OCI-LY7 (cell line): ENCODE results near the gene DHPS. TPM values are rescaled to one million over a fixed set of nuclear protein-coding genes. Genes with fewer than 3 reads are reported as not detected.

Experiments
- BruUV-seq: library from RNA; stranded (reverse); fragments of 400-500 nt; replicated peaks from 2 replicates; lab custom pipeline; 2021; lab: Mats Ljungman, UMichigan
- CTCF ChIA-PET: fragments of 300-600 bp; sonication (Branson Sonifier 250); formaldehyde crosslinking; loops from one replicate; lab custom pipeline; 2022; ENCODE audit warnings: antibody characterized with exemption; ENCODE audit not compliant: unreplicated experiment; lab: Charles Lee
- POLR2A ChIA-PET: fragments of 300-600 bp; sonication (Branson Sonifier 250); formaldehyde crosslinking; loops from one replicate; lab custom pipeline; 2022; ENCODE audit warnings: antibody characterized with exemption; lab: Charles Lee
- DNase-seq: peaks from one replicate; pipeline ENCODE4 v3.0.0-alpha.2; 2015; ENCODE audit warnings: low spot score
- H2AFZ ChIP-seq: fragments of 200-600 bp; sonication (generic), shearing (Covaris generic); 2 replicates; pipeline ENCODE4 v1.6.1; 2014; ENCODE audit warnings: mild to moderate bottlenecking, antibody characterized with exemption, low read length, moderate library complexity
- H3K27ac ChIP-seq: fragments of 200-600 bp; sonication (generic); 2 replicates; pipeline ENCODE4 v1.5.1; 2014; ENCODE audit warnings: mixed run types, low read depth, mild to moderate bottlenecking, moderate library complexity, low read length, inconsistent platforms; ENCODE audit not compliant: poor library complexity, severe bottlenecking
- H3K36me3 ChIP-seq: fragments of 200-600 bp; sonication (generic); 2 replicates; pipeline ENCODE4 v1.6.1; 2014; ENCODE audit warnings: mild to moderate bottlenecking, antibody characterized with exemption, low read length, moderate library complexity, mixed read lengths; ENCODE audit not compliant: insufficient read depth
- H3K4me1 ChIP-seq: fragments of 200-600 bp; sonication (generic); 2 replicates; pipeline ENCODE4 v1.5.1; 2014; ENCODE audit warnings: mild to moderate bottlenecking, low read length; ENCODE audit not compliant: insufficient read depth, poor library complexity, severe bottlenecking
- H3K4me2 ChIP-seq: fragments of 200-600 bp; sonication (generic); 2 replicates; pipeline ENCODE4 v1.6.1; 2014; ENCODE audit warnings: mild to moderate bottlenecking, low read length
- H3K4me3 ChIP-seq: fragments of 200-600 bp; sonication (generic); 2 replicates; pipeline ENCODE4 v1.5.1; 2014; ENCODE audit warnings: mild to moderate bottlenecking, low read depth, low read length; ENCODE audit not compliant: poor library complexity, severe bottlenecking
- H3K79me2 ChIP-seq: fragments of 200-600 bp; sonication (generic); 2 replicates; pipeline ENCODE4 v1.6.1; 2016; ENCODE audit warnings: low read depth, mild to moderate bottlenecking, low read length, moderate library complexity, mixed read lengths; ENCODE audit not compliant: insufficient read depth
- H3K9me2 ChIP-seq: fragments of 200-600 bp; sonication (generic); 2 replicates; pipeline ENCODE4 v1.6.1; 2016; ENCODE audit warnings: mild to moderate bottlenecking, low read length, mixed read lengths; ENCODE audit not compliant: insufficient read depth
- H3K9me3 ChIP-seq: fragments of 200-600 bp; sonication (generic); 2 replicates; pipeline ENCODE4 v1.6.1; 2014; ENCODE audit warnings: mild to moderate bottlenecking, mixed run types, low read length, mixed read lengths
- H4K20me1 ChIP-seq: fragments of 200-600 bp; sonication (generic); 2 replicates; pipeline ENCODE4 v1.6.1; 2014; ENCODE audit warnings: mild to moderate bottlenecking, antibody characterized with exemption, low read length, moderate library complexity, mixed read lengths; ENCODE audit not compliant: insufficient read depth
- EZH2phosphoT487 ChIP-seq: fragments of 200-600 bp; sonication (generic); IDR thresholded peaks from 2 replicates; pipeline ENCODE4 v1.6.1; 2018; ENCODE audit warnings: low read depth, borderline replicate concordance, mild to moderate bottlenecking, mixed run types, antibody characterized with exemption, low read length, moderate library complexity, mixed read lengths
- intact Hi-C: fragments of 100-400 bp; cut with micrococcal nuclease; formaldehyde crosslinking; loops from one replicate; pipeline ENCODE4 v1.10.0; 2022; ENCODE audit not compliant: unreplicated experiment
- total RNA-seq, 2 experiments: library from RNA; depleted of rRNA in 1 of 2; stranded (reverse); fragments of >200 nt in 1 of 2; shearing (Covaris generic) in 1 of 2; gene quantifications; 2 replicates each; pipeline ENCODE4 v1.2.3, GENCODE V29; 2014 to 2022
- TF ChIP-seq, protein P1 (sequence below): fragments of 200-600 bp; sonication (generic); conservative IDR thresholded peaks from 2 replicates; pipeline ENCODE4 v1.5.1; 2014; ENCODE audit warnings: mild to moderate bottlenecking, antibody characterized with exemption, low read length, moderate library complexity, mixed read lengths

DHPS gene
- total RNA-seq, 2 experiments from 2014 or later = 101 to 102 TPM

GRCh38 chr19:12687496-12688196 lies 6.0 kb upstream of the DHPS start, which contains the start of gene GNG14:
GNG14 (plus strand) TSS chr19:12687998; CDS start chr19:12688049, 51 bp downstream.
- Histone ChIP-seq H3K27ac (no peak within 1 kb of the TSS), H3K79me2 (no peaks in the 10 kb centered on the region), H3K4me2 (no peak within 1 kb of the TSS), H3K4me1 (no peaks in the 10 kb centered on the region), H3K9me2 (no peaks in the 10 kb centered on the region), H2AFZ (no peak within 1 kb of the TSS), H3K36me3 (no peaks in the 10 kb centered on the region), H4K20me1 (no peaks in the 10 kb centered on the region), H3K9me3 (no peaks in the 10 kb centered on the region), H3K4me3 (no peak within 1 kb of the TSS)
- intact Hi-C loops = no loop called here
- BruUV-seq = no TSS peak
- no peak for DNase-seq
- POLR2A ChIA-PET = interaction anchor here (0.7 kb wide), 1 partner anchor 134 kb away, joined by 7 read pairs; no protein-coding TSS in a partner anchor
- CTCF ChIA-PET = no interaction called here
- TF ChIP-seq, protein P1, sequence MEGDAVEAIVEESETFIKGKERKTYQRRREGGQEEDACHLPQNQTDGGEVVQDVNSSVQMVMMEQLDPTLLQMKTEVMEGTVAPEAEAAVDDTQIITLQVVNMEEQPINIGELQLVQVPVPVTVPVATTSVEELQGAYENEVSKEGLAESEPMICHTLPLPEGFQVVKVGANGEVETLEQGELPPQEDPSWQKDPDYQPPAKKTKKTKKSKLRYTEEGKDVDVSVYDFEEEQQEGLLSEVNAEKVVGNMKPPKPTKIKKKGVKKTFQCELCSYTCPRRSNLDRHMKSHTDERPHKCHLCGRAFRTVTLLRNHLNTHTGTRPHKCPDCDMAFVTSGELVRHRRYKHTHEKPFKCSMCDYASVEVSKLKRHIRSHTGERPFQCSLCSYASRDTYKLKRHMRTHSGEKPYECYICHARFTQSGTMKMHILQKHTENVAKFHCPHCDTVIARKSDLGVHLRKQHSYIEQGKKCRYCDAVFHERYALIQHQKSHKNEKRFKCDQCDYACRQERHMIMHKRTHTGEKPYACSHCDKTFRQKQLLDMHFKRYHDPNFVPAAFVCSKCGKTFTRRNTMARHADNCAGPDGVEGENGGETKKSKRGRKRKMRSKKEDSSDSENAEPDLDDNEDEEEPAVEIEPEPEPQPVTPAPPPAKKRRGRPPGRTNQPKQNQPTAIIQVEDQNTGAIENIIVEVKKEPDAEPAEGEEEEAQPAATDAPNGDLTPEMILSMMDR = no peak
- TF ChIP-seq EZH2phosphoT487 = no peak

GRCh38 chr19:12685831-12686230 lies 4.2 kb upstream of the DHPS start:
- CTCF ChIA-PET = interaction anchor here (0.6 kb wide), 1 partner anchor 48 kb away, joined by 9 read pairs; the partner anchor contains the start of gene TRIR
- H3K4me2 ChIP-seq = no peak overlapping the region
- H3K4me1 ChIP-seq = no peaks in the 10 kb centered on the region

More at GRCh38 chr19:12685831-12686230, 4.2 kb upstream of the DHPS start:
- TF ChIP-seq, protein P1 = no peak
- TF ChIP-seq EZH2phosphoT487 = no peak
- Histone ChIP-seq H3K27ac (no peak overlapping the region), H3K36me3 (no peaks in the 10 kb centered on the region), H3K4me3 (no peak overlapping the region), H3K79me2 (no peaks in the 10 kb centered on the region), H3K9me3 (no peaks in the 10 kb centered on the region), H3K9me2 (no peaks in the 10 kb centered on the region), H4K20me1 (no peaks in the 10 kb centered on the region), H2AFZ (no peak overlapping the region)
- BruUV-seq = no TSS peak
- POLR2A ChIA-PET = no interaction called here
- intact Hi-C loops = no loop called here
- DNase-seq = no peak
